ENCODE results near the gene ZNF511.

Gene ZNF511

GRCh38 chr10:133308421-133309099 is at the start of gene ZNF511, which contains the start of gene TUBGCP2:
Gene ZNF511, plus strand, starts transcription at chr10:133308914. Its CDS starts 30 bp downstream, at chr10:133308944.
Gene TUBGCP2, minus strand, starts transcription at chr10:133308872. Its CDS starts 5,931 bp downstream, at chr10:133302941.
- TF ChIP-seq CTCF (IDR thresholded peaks at IDR 0.05; ENCODE audit: control extremely low read depth, extremely low read depth, low read depth, missing control alignments): no peak
- DNase-seq (ENCODE audit: extremely low spot score): peak; percentile 90
- ChIA-PET CTCF (interaction anchor here (0.8 to 3.4 kb wide), 19 partner anchors 7 to 83 kb away, joined by 3 to 28 read pairs (median 5); no protein-coding TSS in a partner anchor), POLR2A (no interaction called here)

- CTCF ChIA-PET: interaction anchor here (1.3 to 2.2 kb wide), 2 partner anchors 16 to 48 kb away, joined by 5 to 7 read pairs; partner anchors contain the start of gene ADAM8
- DNase-seq (ENCODE audit: extremely low spot score): no peak
- TF ChIP-seq CTCF (IDR thresholded peaks at IDR 0.05; ENCODE audit: control extremely low read depth, extremely low read depth, low read depth, missing control alignments): no peak
- POLR2A ChIA-PET: no interaction called here
These were observed 49.1 kb upstream of the ZNF511 start for GRCh38 chr10:133259602-133259989.

GRCh38 chr10:133260895-133261725 is 47.6 kb upstream of the ZNF511 start:
- TF ChIP-seq CTCF (IDR thresholded peaks at IDR 0.05; ENCODE audit: control extremely low read depth, extremely low read depth, low read depth, missing control alignments): peak; percentile 16
- ChIA-PET CTCF (interaction anchor here (2.2 kb wide), 1 partner anchor 46 kb away, joined by 7 read pairs; no protein-coding TSS in a partner anchor), POLR2A (interaction anchor here (0.5 to 1.0 kb wide), 2 partner anchors 14 to 86 kb away, joined by 3 read pairs; partner anchors contain the start of gene PRAP1)
- peak; percentile 77 for DNase-seq (ENCODE audit: extremely low spot score)

GRCh38 chr10:133261726-133262325 is 46.9 kb upstream of the ZNF511 start:
- ChIA-PET CTCF (interaction anchor here (2.2 to 4.1 kb wide), 2 partner anchors 13 to 45 kb away, joined by 7 to 21 read pairs; no protein-coding TSS in a partner anchor), POLR2A (interaction anchor here (0.5 to 1.0 kb wide), 2 partner anchors 13 to 85 kb away, joined by 3 read pairs; partner anchors contain the start of gene PRAP1)
- TF ChIP-seq CTCF (IDR thresholded peaks at IDR 0.05; ENCODE audit: control extremely low read depth, extremely low read depth, low read depth, missing control alignments): no peak
- peak; percentile 95 for DNase-seq (ENCODE audit: extremely low spot score)

- POLR2A ChIA-PET: interaction anchor here (1.2 kb wide), 1 partner anchor 13 kb away, joined by 3 read pairs; no protein-coding TSS in a partner anchor
- CTCF ChIA-PET: interaction anchor here (1.0 to 4.1 kb wide), 3 partner anchors 12 to 45 kb away, joined by 3 to 21 read pairs (median 5); no protein-coding TSS in a partner anchor
- no peak for TF ChIP-seq CTCF (IDR thresholded peaks at IDR 0.05; ENCODE audit: control extremely low read depth, extremely low read depth, low read depth, missing control alignments)
- DNase-seq (ENCODE audit: extremely low spot score): no peak
These were observed 46.0 kb upstream of the ZNF511 start for GRCh38 chr10:133262696-133263095.

GRCh38 chr10:133263674-133264073 is 45.0 kb upstream of the ZNF511 start:
- DNase-seq (ENCODE audit: extremely low spot score): no peak
- POLR2A ChIA-PET: no interaction called here
- CTCF ChIA-PET: interaction anchor here (0.7 to 4.1 kb wide), 6 partner anchors 11 to 51 kb away, joined by 3 to 21 read pairs (median 4); no protein-coding TSS in a partner anchor
- no peak for TF ChIP-seq CTCF (IDR thresholded peaks at IDR 0.05; ENCODE audit: control extremely low read depth, extremely low read depth, low read depth, missing control alignments)
